Motor neuron (in vitro differentiated cells): ENCODE measurements around the gene HERC3. TPM values are rescaled to one million over a fixed set of nuclear protein-coding genes. Genes with fewer than 3 reads are reported as not detected.

Source experiments
- ATAC-seq, 8 experiments: fragments of 200-7000 bp; cut with Tn5 transposase; replicated peaks in 6 of 8; 2 replicates each; pipeline ENCODE4 v1.8.0; 2021; ENCODE audit warnings: mild to moderate bottlenecking in 8 of 8, moderate library complexity in 8 of 8
- H3K27ac ChIP-seq, 2 donors: fragments of 250-450 bp; sonication (Bioruptor Pico); 2 replicates each; pipeline ENCODE4 v1.9.0; 2021; ENCODE audit warnings: antibody characterized with exemption in 2 of 2, mild to moderate bottlenecking in 2 of 2, moderate library complexity in 1 of 2
- H3K4me1 ChIP-seq, 2 donors: fragments of 250-450 bp; sonication (Bioruptor Pico); replicated peaks in 1 of 2; 2 replicates each; pipeline ENCODE4 v1.6.1; 2021; ENCODE audit warnings: antibody characterized with exemption in 2 of 2, mild to moderate bottlenecking in 2 of 2, moderate library complexity in 1 of 2
- H3K4me3 ChIP-seq, 5 donors: fragments of 250-450 bp; sonication (Bioruptor Pico); 2 replicates each; pipeline ENCODE4 v1.9.0; 2021; ENCODE audit warnings: antibody characterized with exemption in 5 of 5, mild to moderate bottlenecking in 5 of 5, moderate library complexity in 4 of 5
- WGBS, 10 experiments: fragments of 450-650 bp; shearing (Covaris generic); methylation state at CpG; one replicate each; pipeline ENCODE4 v1.0.0; 2022; 5-methylcytosine and 5-hydroxymethylcytosine counted together
- in situ Hi-C, 9 experiments: fragments of 400-800 bp; cut with MboI; loops; one replicate each; pipeline ENCODE4 v1.15.0; 2021; ENCODE audit warnings: low sequenced_read_pairs in 9 of 9, low pct_unique_long_range_greater_than_20kb in 2 of 9; ENCODE audit not compliant: unreplicated experiment in 9 of 9
- total RNA-seq, 8 experiments: library from RNA; unstranded; fragments of 300-600 nt; gene quantifications; 2 replicates each; pipeline versions ENCODE4 v1.2.3 to v1.2.4, GENCODE V29; 2022

Gene HERC3
- total RNA-seq, 8 experiments from 2014 or later, result 7.0 to 23.5 (median 13.4) TPM

GRCh38 chr4:88718098-88718497, 125.8 kb downstream of the HERC3 start:
- ATAC-seq, result no peak
- in situ Hi-C loops, result loop anchor here in 3 of 9 experiments (25.0 kb wide), 2 partner anchors 294 to 319 kb away; no protein-coding TSS in a partner anchor
- WGBS, 10 experiments, result 80 to 100% (median 97%) methylated on average over 1 to 5 of the region's 5 CpGs; no CpG with 5 or more reads in 1 of the 10 experiments
- Histone ChIP-seq H3K27ac (no peak overlapping the region), H3K4me1 (no peaks in the 10 kb centered on the region), H3K4me3 (no peak overlapping the region)

DNA sequence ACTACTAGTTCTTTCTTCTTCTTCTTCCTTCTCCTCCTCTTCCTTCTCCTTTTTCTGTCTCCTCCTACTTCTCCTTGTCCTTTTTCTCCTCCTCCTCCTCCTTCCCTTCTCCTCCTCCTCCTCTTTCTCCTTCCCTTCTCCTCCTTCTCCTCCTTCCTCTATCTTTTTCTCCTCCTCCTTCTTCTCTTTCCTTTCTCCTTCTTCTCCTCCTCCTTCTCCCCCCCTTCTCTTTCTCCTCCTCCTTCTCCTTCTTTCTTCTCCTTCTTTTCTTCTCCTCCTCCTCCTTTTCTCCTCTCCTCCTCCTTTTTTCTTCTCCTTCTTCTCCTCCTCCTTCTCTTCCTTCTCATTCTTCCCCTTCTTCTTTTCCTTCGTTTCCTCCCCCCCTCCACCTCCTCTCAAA, 127.1 kb downstream of the HERC3 start:
- ATAC-seq, result no peak
- in situ Hi-C loops, result loop anchor here in 3 of 9 experiments (25.0 kb wide), 2 partner anchors 293 to 318 kb away; no protein-coding TSS in a partner anchor
- Histone ChIP-seq H3K4me3 (no peak overlapping the region), H3K27ac (no peak overlapping the region), H3K4me1 (no peaks in the 10 kb centered on the region)
- WGBS, 10 experiments, result 86 to 100% (median 95%) methylated on average over 1 of the region's 1 CpG; no CpG with 5 or more reads in 2 of the 10 experiments

DNA sequence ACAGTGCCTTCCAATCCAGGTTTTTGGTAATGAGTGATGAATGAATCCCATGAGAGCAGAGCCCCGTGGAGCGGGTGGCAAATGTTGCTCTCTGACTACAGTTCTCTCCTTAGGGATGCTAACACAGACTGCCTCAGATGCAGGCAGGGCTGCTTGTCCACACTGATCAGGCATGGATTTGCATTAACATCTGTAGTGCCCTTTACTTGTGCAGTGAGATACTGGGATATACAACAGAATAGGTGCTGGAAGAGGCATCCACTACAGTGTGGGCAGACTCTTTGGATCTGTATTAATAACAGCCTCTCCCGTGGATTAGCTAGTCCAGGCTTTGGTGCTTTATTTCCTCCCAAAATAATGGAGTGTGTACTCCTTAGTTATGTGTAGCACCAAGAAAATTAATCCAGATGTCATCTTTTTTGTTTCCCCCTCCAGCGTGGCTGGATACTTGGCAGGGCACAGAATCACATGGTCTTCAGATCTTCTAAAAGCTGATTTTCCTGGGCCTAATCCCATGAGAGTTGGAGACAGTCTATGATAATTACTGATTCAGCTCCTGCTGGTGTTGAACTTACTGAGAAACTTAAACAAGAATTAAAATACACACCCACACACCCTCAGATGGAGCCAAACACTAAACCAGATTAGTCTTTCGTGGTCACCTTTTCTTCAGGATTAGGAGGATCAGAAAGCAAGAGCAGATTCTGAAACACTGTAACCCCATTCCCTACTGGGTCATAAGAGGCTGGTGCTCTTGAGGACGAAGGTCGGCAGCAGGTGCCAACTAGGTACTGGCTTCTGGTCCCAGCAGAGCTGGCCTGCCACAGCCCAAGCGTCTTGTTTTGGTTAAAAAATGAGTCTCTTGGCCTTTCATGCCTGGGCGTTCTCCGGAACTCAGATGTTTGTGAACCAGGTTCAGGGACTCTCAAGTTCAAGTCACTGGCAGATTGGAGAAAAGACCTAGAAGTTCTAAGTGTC, 128.5 kb downstream of the HERC3 start:
- H3K4me3 ChIP-seq, result no peak overlapping the region
- H3K4me1 ChIP-seq, result no peaks in the 10 kb centered on the region
- in situ Hi-C loops, result loop anchor here in 3 of 9 experiments (25.0 kb wide), 2 partner anchors 292 to 317 kb away; no protein-coding TSS in a partner anchor
- WGBS, 10 experiments, result 20 to 100% (median 83%) methylated on average over 1 to 7 of the region's 10 CpGs; no CpG with 5 or more reads in 2 of the 10 experiments
- H3K27ac ChIP-seq, result no peak overlapping the region
- peak in 2 of 8 experiments; percentile 70 to 80 for ATAC-seq

- H3K27ac ChIP-seq, result no peak overlapping the region
- in situ Hi-C loops, result loop anchor here in 3 of 9 experiments (25.0 kb wide), 2 partner anchors 290 to 315 kb away; no protein-coding TSS in a partner anchor
- H3K4me1 ChIP-seq, result no peaks in the 10 kb centered on the region
- no peak for ATAC-seq
- H3K4me3 ChIP-seq, result no peak overlapping the region
- WGBS, 10 experiments, result 56 to 100% (median 96%) methylated on average over 1 to 10 of the region's 10 CpGs; no CpG with 5 or more reads in 1 of the 10 experiments
Measured at GRCh38 chr4:88722276-88722780, 130.0 kb downstream of the HERC3 start.

DNA sequence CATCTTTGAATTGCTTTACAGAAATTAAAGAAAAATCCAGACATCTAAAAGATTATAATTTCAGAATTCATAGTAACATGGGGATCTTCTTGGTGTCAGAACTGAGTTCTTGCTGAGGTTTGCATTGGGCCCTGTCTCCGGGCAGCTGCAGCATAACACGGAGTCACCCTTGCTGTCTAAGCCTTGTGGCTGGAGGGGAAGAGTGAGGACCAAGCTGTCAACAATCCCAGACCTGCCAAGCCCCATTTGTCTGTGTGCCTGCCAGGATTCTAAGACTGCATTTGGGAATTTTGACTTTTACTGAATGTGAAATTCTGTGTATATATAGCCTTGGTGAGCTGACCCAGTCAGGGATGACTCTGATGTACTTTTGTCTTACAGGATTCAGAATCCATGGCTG, 130.5 kb downstream of the HERC3 start:
- Histone ChIP-seq H3K27ac (no peak overlapping the region), H3K4me3 (no peak overlapping the region), H3K4me1 (no peaks in the 10 kb centered on the region)
- WGBS, 10 experiments, result 45 to 100% (median 95%) methylated on average over 1 to 2 of the region's 2 CpGs; no CpG with 5 or more reads in 6 of the 10 experiments
- no peak for ATAC-seq
- in situ Hi-C loops, result loop anchor here in 3 of 9 experiments (25.0 kb wide), 2 partner anchors 289 to 314 kb away; no protein-coding TSS in a partner anchor

- H3K4me1 ChIP-seq, result no peaks in the 10 kb centered on the region
- no peak for ATAC-seq
- in situ Hi-C loops, result loop anchor here in 3 of 9 experiments (25.0 kb wide), 2 partner anchors 288 to 313 kb away; no protein-coding TSS in a partner anchor
- 80 to 100% (median 95%) methylated on average over 1 to 2 of the region's 2 CpGs; no CpG with 5 or more reads in 4 of the 10 experiments for WGBS, 10 experiments
- no peak overlapping the region for H3K4me3 ChIP-seq
- H3K27ac ChIP-seq, result no peak overlapping the region
Measured at GRCh38 chr4:88724406-88724805, 132.1 kb downstream of the HERC3 start.

DNA sequence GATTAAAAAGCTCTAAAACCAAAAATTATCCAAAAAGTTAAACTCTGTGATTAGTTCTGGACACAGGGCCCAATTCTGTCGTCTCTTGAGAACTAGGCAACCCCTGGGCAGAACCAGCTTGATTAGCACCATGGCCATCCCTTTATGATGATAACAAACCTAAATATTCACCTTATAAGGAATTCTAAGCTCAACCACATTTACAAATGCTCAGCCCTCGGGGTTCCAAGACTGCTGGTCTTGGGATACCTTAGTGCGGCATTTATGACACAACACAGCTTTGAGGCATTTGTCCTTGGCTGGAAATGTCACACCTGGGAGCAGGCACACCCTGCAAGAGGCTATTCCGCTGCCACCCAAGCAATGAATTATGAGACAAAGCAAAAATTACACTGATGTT, 132.9 kb downstream of the HERC3 start:
- no peaks in the 10 kb centered on the region for H3K4me1 ChIP-seq
- no peak overlapping the region for H3K4me3 ChIP-seq
- no peak overlapping the region for H3K27ac ChIP-seq
- WGBS, 10 experiments, result 75 to 100% (median 84%) methylated on average over 2 to 4 of the region's 4 CpGs; no CpG with 5 or more reads in 2 of the 10 experiments
- ATAC-seq, result no peak
- in situ Hi-C loops, result no loop called here

DNA sequence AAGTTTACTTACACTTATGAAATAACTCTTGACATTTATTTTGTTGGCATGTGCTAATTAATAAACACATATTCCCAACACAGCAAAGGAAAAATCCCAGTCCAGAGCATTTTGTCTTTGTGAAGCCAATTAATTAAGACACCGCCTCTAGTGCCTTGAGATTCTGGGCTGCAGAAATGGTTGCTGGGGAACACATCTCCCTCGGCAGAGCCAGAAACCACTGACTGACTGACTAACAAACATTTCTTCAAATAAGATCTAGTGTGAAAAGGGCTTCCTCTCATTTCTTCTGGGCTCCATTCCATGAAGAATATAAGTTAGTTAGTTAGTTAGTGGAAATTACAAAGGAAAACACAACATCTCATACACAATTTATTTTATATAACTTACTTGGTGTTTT, 133.7 kb downstream of the HERC3 start:
- in situ Hi-C loops, result no loop called here
- Histone ChIP-seq H3K4me3 (no peak overlapping the region), H3K4me1 (no peaks in the 10 kb centered on the region), H3K27ac (no peak overlapping the region)
- WGBS, 10 experiments, result 0 to 100% (median 83%) methylated on average over 1 to 2 of the region's 2 CpGs; no CpG with 5 or more reads in 3 of the 10 experiments
- ATAC-seq, result no peak

GRCh38 chr4:88728146-88728545, 135.9 kb downstream of the HERC3 start:
- H3K27ac ChIP-seq, result no peak overlapping the region
- H3K4me3 ChIP-seq, result no peak overlapping the region
- peak in 6 of 8 experiments; percentile 20 to 40 (median 35) for ATAC-seq
- in situ Hi-C loops, result no loop called here
- 40 to 100% (median 92%) methylated on average over 1 to 6 of the region's 6 CpGs; no CpG with 5 or more reads in 4 of the 10 experiments for WGBS, 10 experiments
- no peaks in the 10 kb centered on the region for H3K4me1 ChIP-seq

GRCh38 chr4:88729146-88729760, 137.0 kb downstream of the HERC3 start:
- in situ Hi-C loops, result no loop called here
- WGBS, 10 experiments, result 83 to 100% (median 100%) methylated on average over 1 to 6 of the region's 6 CpGs; no CpG with 5 or more reads in 1 of the 10 experiments
- Histone ChIP-seq H3K4me3 (no peak overlapping the region), H3K4me1 (no peaks in the 10 kb centered on the region), H3K27ac (no peak overlapping the region)
- no peak for ATAC-seq

DNA sequence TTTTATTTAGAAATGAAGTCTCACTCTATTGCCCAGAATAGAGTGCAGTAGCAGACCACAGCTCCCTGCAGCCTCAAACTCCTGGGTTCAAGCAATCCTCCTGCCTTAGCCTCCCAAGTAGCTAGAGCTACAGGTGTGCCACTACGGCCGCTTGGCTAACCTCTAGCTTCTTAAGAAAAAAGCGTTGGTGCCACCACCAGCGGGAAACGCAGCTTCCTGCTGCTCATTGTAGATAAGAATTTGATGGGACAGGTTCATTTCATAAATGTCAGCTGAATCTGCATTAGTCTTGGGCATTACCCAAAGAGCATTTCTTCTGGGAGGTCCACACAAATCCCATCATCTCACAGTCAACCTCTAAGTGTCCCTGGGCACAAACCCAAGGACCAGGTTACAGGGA, 138.5 kb downstream of the HERC3 start:
- no peak for ATAC-seq
- Histone ChIP-seq H3K4me1 (no peaks in the 10 kb centered on the region), H3K27ac (no peak overlapping the region), H3K4me3 (no peak overlapping the region)
- in situ Hi-C loops, result no loop called here
- 96 to 100% (median 100%) methylated on average over 1 to 5 of the region's 5 CpGs; no CpG with 5 or more reads in 3 of the 10 experiments for WGBS, 10 experiments

GRCh38 chr4:88731381-88731780, 139.1 kb downstream of the HERC3 start:
- Histone ChIP-seq H3K27ac (no peak overlapping the region), H3K4me1 (no peaks in the 10 kb centered on the region), H3K4me3 (no peak overlapping the region)
- in situ Hi-C loops, result no loop called here
- WGBS, 10 experiments, result 17 to 100% (median 91%) methylated on average over 1 to 4 of the region's 4 CpGs; no CpG with 5 or more reads in 1 of the 10 experiments
- ATAC-seq, result no peak
